ENCODE results near the gene CABP4.
A peak's percentile ranks its signal among the peaks of the same experiment; 100 is the strongest.
"Not testable (repeated sequence)": the region's sequence is repeated elsewhere in the genome, so short reads cannot be mapped to it uniquely, and the experiment has no call there.

CABP4 gene

GRCh38 chr11:67465530-67465929 lies 10.4 kb downstream of the CABP4 start:
- not testable (repeated sequence) for ATAC-seq (replicated peaks); H3K27me3 Mint-ChIP-seq; H3K9me3 Mint-ChIP-seq; DNase-seq
- H3K4me1 Mint-ChIP-seq, result peaks cover 37 to 72% of the 10 kb centered on the region in 2 donors
- H3K4me3 Mint-ChIP-seq, result peak overlapping the region; percentile 94 to 99
- H3K36me3 Mint-ChIP-seq, result peaks cover 12 to 21% of the 10 kb centered on the region in 2 donors
- H3K27ac Mint-ChIP-seq, result peak overlapping the region; percentile 98

GRCh38 chr11:67466367-67466766 lies 11.2 kb downstream of the CABP4 start:
- ATAC-seq (replicated peaks), result no peak
- H3K9me3 Mint-ChIP-seq, result no peaks in the 10 kb centered on the region
- H3K27ac Mint-ChIP-seq, result peak overlapping the region; percentile 37
- peaks cover 40 to 73% of the 10 kb centered on the region in 2 donors for H3K4me1 Mint-ChIP-seq
- no peaks in the 10 kb centered on the region for H3K27me3 Mint-ChIP-seq
- H3K36me3 Mint-ChIP-seq, result peaks cover 13 to 21% of the 10 kb centered on the region in 2 donors
- DNase-seq, result no peak
- H3K4me3 Mint-ChIP-seq, result peak overlapping the region in 1 of 2 donors; percentile 25

GRCh38 chr11:67466962-67467771 lies 12.0 kb downstream of the CABP4 start:
- Mint-ChIP-seq H3K27me3 (no peaks in the 10 kb centered on the region), H3K36me3 (peaks cover 13 to 21% of the 10 kb centered on the region in 2 donors), H3K9me3 (no peaks in the 10 kb centered on the region), H3K27ac (peak overlapping the region; percentile 96), H3K4me1 (peaks cover 48 to 80% of the 10 kb centered on the region in 2 donors), H3K4me3 (peak overlapping the region; percentile 92 to 93)
- DNase-seq (no peak), ATAC-seq (replicated peaks) (no peak)

- Mint-ChIP-seq H3K9me3 (no peaks in the 10 kb centered on the region), H3K4me1 (peaks cover 44 to 76% of the 10 kb centered on the region in 2 donors), H3K4me3 (peak overlapping the region; percentile 92 to 93), H3K27ac (peak overlapping the region; percentile 96), H3K36me3 (peaks cover 13 to 21% of the 10 kb centered on the region in 2 donors), H3K27me3 (no peaks in the 10 kb centered on the region)
- ATAC-seq (replicated peaks), result no peak
- DNase-seq, result no peak
These were observed 12.9 kb downstream of the CABP4 start for GRCh38 chr11:67468056-67468455.

GRCh38 chr11:67468456-67468758 lies 13.3 kb downstream of the CABP4 start:
- no peaks in the 10 kb centered on the region for H3K9me3 Mint-ChIP-seq
- H3K4me3 Mint-ChIP-seq, result peak overlapping the region; percentile 92 to 93
- peak overlapping the region; percentile 96 for H3K27ac Mint-ChIP-seq
- H3K4me1 Mint-ChIP-seq, result peaks cover 44 to 73% of the 10 kb centered on the region in 2 donors
- peak in 1 of 2 donors; percentile 9 for ATAC-seq (replicated peaks)
- H3K27me3 Mint-ChIP-seq, result no peaks in the 10 kb centered on the region
- no peak for DNase-seq
- H3K36me3 Mint-ChIP-seq, result peaks cover 13 to 21% of the 10 kb centered on the region in 2 donors

- Mint-ChIP-seq H3K27me3 (no peaks in the 10 kb centered on the region), H3K4me3 (peak within 1 kb of the TSS; percentile 92 to 93), H3K36me3 (peaks cover 13 to 17% of the 10 kb centered on the region in 2 donors), H3K9me3 (no peaks in the 10 kb centered on the region), H3K27ac (peak within 1 kb of the TSS; percentile 97), H3K4me1 (peaks cover 44 to 68% of the 10 kb centered on the region in 2 donors)
- ATAC-seq (replicated peaks) (peak; percentile 75 to 81), DNase-seq (peak; percentile 89)
These were observed 13.8 kb downstream of the CABP4 start, which contains the start of gene TMEM134 for GRCh38 chr11:67468759-67469507. Gene TMEM134 (minus strand): TSS chr11:67469251. CDS start chr11:67469192, 59 bp downstream.

GRCh38 chr11:67469508-67469811 lies 14.3 kb downstream of the CABP4 start:
- Mint-ChIP-seq H3K36me3 (peaks cover 13 to 17% of the 10 kb centered on the region in 2 donors), H3K9me3 (no peaks in the 10 kb centered on the region), H3K27ac (peak overlapping the region; percentile 97), H3K4me1 (peaks cover 42 to 63% of the 10 kb centered on the region in 2 donors), H3K4me3 (peak overlapping the region; percentile 92 to 93), H3K27me3 (no peaks in the 10 kb centered on the region)
- no peak for ATAC-seq (replicated peaks)
- no peak for DNase-seq

GRCh38 chr11:67470337-67471002 lies 15.3 kb downstream of the CABP4 start:
- Mint-ChIP-seq H3K9me3 (no peaks in the 10 kb centered on the region), H3K27ac (peak overlapping the region; percentile 97), H3K4me1 (peaks cover 36 to 53% of the 10 kb centered on the region in 2 donors), H3K36me3 (peaks cover 8 to 9% of the 10 kb centered on the region in 2 donors), H3K4me3 (peak overlapping the region; percentile 92 to 93), H3K27me3 (no peaks in the 10 kb centered on the region)
- DNase-seq (no peak), ATAC-seq (replicated peaks) (peak; percentile 30 to 49)

- DNase-seq (no peak), ATAC-seq (replicated peaks) (no peak)
- Mint-ChIP-seq H3K4me1 (peaks cover 21 to 33% of the 10 kb centered on the region in 2 donors), H3K36me3 (peaks cover 0 to 5% of the 10 kb centered on the region in 2 donors), H3K4me3 (no peak overlapping the region), H3K27ac (no peak overlapping the region), H3K27me3 (no peaks in the 10 kb centered on the region), H3K9me3 (no peaks in the 10 kb centered on the region)
These were observed 17.7 kb downstream of the CABP4 start for GRCh38 chr11:67472882-67473281.

- H3K4me1 Mint-ChIP-seq; H3K27ac Mint-ChIP-seq; H3K27me3 Mint-ChIP-seq; H3K4me3 Mint-ChIP-seq; H3K9me3 Mint-ChIP-seq; DNase-seq; ATAC-seq (replicated peaks); H3K36me3 Mint-ChIP-seq: not testable (repeated sequence)
These were observed 21.5 kb downstream of the CABP4 start for GRCh38 chr11:67476692-67477091.

GRCh38 chr11:67477344-67478050 lies 22.3 kb downstream of the CABP4 start:
- H3K27ac Mint-ChIP-seq; H3K36me3 Mint-ChIP-seq; DNase-seq; H3K27me3 Mint-ChIP-seq; H3K4me3 Mint-ChIP-seq; H3K4me1 Mint-ChIP-seq; H3K9me3 Mint-ChIP-seq; ATAC-seq (replicated peaks): not testable (repeated sequence)

- Mint-ChIP-seq H3K27me3 (no peaks in the 10 kb centered on the region), H3K4me3 (peak overlapping the region; percentile 94 to 96), H3K27ac (peak overlapping the region; percentile 99), H3K4me1 (peaks cover 42 to 49% of the 10 kb centered on the region in 2 donors), H3K36me3 (peaks cover 15 to 31% of the 10 kb centered on the region in 2 donors), H3K9me3 (peaks cover 0 to 3% of the 10 kb centered on the region in 2 donors)
- DNase-seq, result no peak
- peak; percentile 14 to 17 for ATAC-seq (replicated peaks)
These were observed 27.2 kb downstream of the CABP4 start for GRCh38 chr11:67482275-67482826.
